H1 (cell line): Measurements from ENCODE around the gene TSSC4. TPM values are rescaled to one million over a fixed set of nuclear protein-coding genes. Genes with fewer than 3 reads are reported as not detected.

Source experiments
- GABPA ChIP-seq: IDR thresholded peaks from 2 replicates; pipeline ENCODE4 v1.6.1; 2011; ENCODE audit warnings: mild to moderate bottlenecking, low read length, moderate library complexity, borderline replicate concordance; ENCODE audit not compliant: insufficient read depth
- KDM4A ChIP-seq: IDR thresholded peaks from one replicate; pipeline ENCODE4 v1.7.1; 2012; ENCODE audit warnings: low read depth, mild to moderate bottlenecking, moderate library complexity, low read length, inconsistent platforms; ENCODE audit not compliant: severe bottlenecking
- TAF7 ChIP-seq: optimal IDR thresholded peaks from 2 replicates; pipeline ENCODE3; 2011; ENCODE audit warnings: low read depth, mild to moderate bottlenecking, inconsistent platforms, low read length, moderate library complexity, borderline replicate concordance
- TCF12 ChIP-seq: IDR thresholded peaks from 2 replicates; pipeline ENCODE4 v1.6.1; 2011; ENCODE audit warnings: low read depth, mild to moderate bottlenecking, low read length
- polyA plus RNA-seq, 7 experiments: library from polyadenylated mRNA; depleted of rRNA in 3 of 7; stranded (reverse) in 5 of 7; unstranded in 2 of 7; fragments of >200 nt in 5 of 7; fragments of 200-250 nt in 2 of 7; gene quantifications; 1 replicate in 5 of 7; 2 replicates in 1 of 7; 4 replicates in 1 of 7; pipeline versions ENCODE4 v1.2.1 to v1.2.3, GENCODE V29; 2011 to 2013; ENCODE audit warnings: missing spikeins in 2 of 7, mixed read lengths in 2 of 7
- total RNA-seq: library from RNA; stranded (reverse); fragmentation: NEBNext Ultra II Directional; extraction: Animal tissue kit (Norgen Biotek cat#: 25700); gene quantifications from 2 replicates; pipeline ENCODE4 v1.2.1, GENCODE V29; 2021

The TSSC4 gene
- total and polyA plus RNA-seq, 2 of the 8 experiments (the other 6 are each of a cell fraction or from before 2014, with no cell fraction given) = 34.0 to 39.3 TPM

- TF ChIP-seq GABPA (no peak), KDM4A (no peak), TAF7 (no peak), TCF12 (no peak)
Measured at GRCh38 chr11:2363130-2363529, 37.4 kb upstream of the TSSC4 start (continued).
